ENCODE measurements around the gene BOLL. TPM values are rescaled to one million over a fixed set of nuclear protein-coding genes. Genes with fewer than 3 reads are reported as not detected.

Gene BOLL
- total and polyA plus RNA-seq, 12 donors = not detected

GRCh38 chr2:197677056-197677455 is 108.1 kb downstream of the BOLL start:
- Histone ChIP-seq H3K4me3 (no peak overlapping the region), H3K27ac (peak overlapping the region in 1 of 5 donors; percentile 65), H3K4me1 (replicated peaks in 1 of 2) (peaks cover 4 to 14% of the 10 kb centered on the region in 2 donors), H3K9me3 (replicated peaks in 1 of 3) (no peaks in the 10 kb centered on the region), H3K27me3 (no peaks in the 10 kb centered on the region), H3K36me3 (replicated peaks in 1 of 2) (no peaks in the 10 kb centered on the region)
- intact Hi-C loops (cut with DNase I) = no loop called here
- DNase-seq = no peak
- WGBS, 4 donors = 80 to 88% (median 87%) methylated on average over 3 of the region's 3 CpGs
- no peak for TF ChIP-seq POLR2A (IDR thresholded peaks at IDR 0.05)
- TF ChIP-seq, protein P1, sequence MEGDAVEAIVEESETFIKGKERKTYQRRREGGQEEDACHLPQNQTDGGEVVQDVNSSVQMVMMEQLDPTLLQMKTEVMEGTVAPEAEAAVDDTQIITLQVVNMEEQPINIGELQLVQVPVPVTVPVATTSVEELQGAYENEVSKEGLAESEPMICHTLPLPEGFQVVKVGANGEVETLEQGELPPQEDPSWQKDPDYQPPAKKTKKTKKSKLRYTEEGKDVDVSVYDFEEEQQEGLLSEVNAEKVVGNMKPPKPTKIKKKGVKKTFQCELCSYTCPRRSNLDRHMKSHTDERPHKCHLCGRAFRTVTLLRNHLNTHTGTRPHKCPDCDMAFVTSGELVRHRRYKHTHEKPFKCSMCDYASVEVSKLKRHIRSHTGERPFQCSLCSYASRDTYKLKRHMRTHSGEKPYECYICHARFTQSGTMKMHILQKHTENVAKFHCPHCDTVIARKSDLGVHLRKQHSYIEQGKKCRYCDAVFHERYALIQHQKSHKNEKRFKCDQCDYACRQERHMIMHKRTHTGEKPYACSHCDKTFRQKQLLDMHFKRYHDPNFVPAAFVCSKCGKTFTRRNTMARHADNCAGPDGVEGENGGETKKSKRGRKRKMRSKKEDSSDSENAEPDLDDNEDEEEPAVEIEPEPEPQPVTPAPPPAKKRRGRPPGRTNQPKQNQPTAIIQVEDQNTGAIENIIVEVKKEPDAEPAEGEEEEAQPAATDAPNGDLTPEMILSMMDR (IDR thresholded peaks at IDR 0.05) = no peak

Other genes with a start within 250 kb of the BOLL start
- 10 to 100 TPM in 5 of 9 donors, 1 to 10 TPM in 4; 2.1 to 15.8 (median 10.5) TPM for gene RFTN2, start 109.7 kb downstream of the BOLL start, total RNA-seq
- 1 to 10 TPM; 1.2 to 2.2 (median 1.9) TPM for gene RFTN2, start 109.7 kb downstream of the BOLL start, polyA plus RNA-seq
- 10 to 100 TPM in 5 of 9 donors, 1 to 10 TPM in 4; 7.0 to 24.9 (median 11.2) TPM for gene MARS2, start 80.0 kb downstream of the BOLL start, total RNA-seq
- 10 to 100 TPM in 1 of 3 donors, 1 to 10 TPM in 2; 1.1 to 14.8 (median 2.0) TPM for gene MARS2, start 80.0 kb downstream of the BOLL start, polyA plus RNA-seq
- 10 to 100 TPM in 3 of 9 donors, 1 to 10 TPM in 6; 3.3 to 24.0 (median 6.4) TPM for gene PLCL1, start 19.3 kb upstream of the BOLL start, total RNA-seq
- gene PLCL1, start 19.3 kb upstream of the BOLL start, polyA plus RNA-seq = 1 to 10 TPM; 1.6 to 3.1 (median 2.8) TPM